Measurements from ENCODE around the gene SF3A1.

- TF ChIP-seq EZH2 (IDR thresholded peaks at IDR 0.05; ENCODE audit: borderline replicate concordance, insufficient read depth, low read depth, low read length, poor library complexity, severe bottlenecking): no peak
- no peak for TF ChIP-seq CTCF (IDR thresholded peaks at IDR 0.05)
Observed at GRCh38 chr22:30309951-30310741, 46.5 kb downstream of the SF3A1 start.

Measured in B cell (primary cell).